ENCODE measurements around the gene C11orf52.
"Not testable (repeated sequence)": the region's sequence is repeated elsewhere in the genome, so short reads cannot be mapped to it uniquely, and the experiment has no call there.

DNA sequence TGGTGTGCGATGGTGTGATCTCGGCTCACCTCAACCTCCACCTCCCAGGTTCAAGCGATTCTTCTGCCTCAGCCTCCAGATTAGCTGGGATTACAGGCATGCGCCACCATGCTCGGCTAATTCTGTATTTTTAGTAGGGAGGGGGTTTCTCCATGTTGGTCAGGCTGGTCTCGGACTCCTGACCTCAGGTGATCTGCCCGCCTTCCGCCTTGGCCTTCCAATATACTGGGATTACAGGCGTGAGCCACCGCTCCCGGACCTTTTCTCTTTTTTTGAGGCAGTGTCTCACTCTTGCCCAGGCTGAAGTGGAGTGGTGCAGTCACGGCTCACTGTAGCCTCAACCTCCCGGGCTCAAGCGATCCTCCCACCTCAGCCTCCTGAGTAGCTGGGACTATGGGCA lies 14.5 kb downstream of the C11orf52 start:
- TF ChIP-seq, protein P1, sequence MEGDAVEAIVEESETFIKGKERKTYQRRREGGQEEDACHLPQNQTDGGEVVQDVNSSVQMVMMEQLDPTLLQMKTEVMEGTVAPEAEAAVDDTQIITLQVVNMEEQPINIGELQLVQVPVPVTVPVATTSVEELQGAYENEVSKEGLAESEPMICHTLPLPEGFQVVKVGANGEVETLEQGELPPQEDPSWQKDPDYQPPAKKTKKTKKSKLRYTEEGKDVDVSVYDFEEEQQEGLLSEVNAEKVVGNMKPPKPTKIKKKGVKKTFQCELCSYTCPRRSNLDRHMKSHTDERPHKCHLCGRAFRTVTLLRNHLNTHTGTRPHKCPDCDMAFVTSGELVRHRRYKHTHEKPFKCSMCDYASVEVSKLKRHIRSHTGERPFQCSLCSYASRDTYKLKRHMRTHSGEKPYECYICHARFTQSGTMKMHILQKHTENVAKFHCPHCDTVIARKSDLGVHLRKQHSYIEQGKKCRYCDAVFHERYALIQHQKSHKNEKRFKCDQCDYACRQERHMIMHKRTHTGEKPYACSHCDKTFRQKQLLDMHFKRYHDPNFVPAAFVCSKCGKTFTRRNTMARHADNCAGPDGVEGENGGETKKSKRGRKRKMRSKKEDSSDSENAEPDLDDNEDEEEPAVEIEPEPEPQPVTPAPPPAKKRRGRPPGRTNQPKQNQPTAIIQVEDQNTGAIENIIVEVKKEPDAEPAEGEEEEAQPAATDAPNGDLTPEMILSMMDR (IDR thresholded peaks at IDR 0.05) = not testable (repeated sequence)
- not testable (repeated sequence) for TF ChIP-seq POLR2A (IDR thresholded peaks at IDR 0.05)

Measured in tibial nerve (tissue), 3 donors.